CD8-positive, alpha-beta memory T cell (primary cell): ENCODE results near the gene EZH2. TPM values are rescaled to one million over a fixed set of nuclear protein-coding genes. Genes with fewer than 3 reads are reported as not detected.

Experiments
- CTCF ChIA-PET: fragments of 350-600 bp; sonication (Branson Sonifier 250); formaldehyde crosslinking; loops from one replicate; lab custom pipeline; 2021; ENCODE audit warnings: antibody characterized with exemption; lab: Charles Lee
- POLR2A ChIA-PET: fragments of 350-600 bp; sonication (Branson Sonifier 250); formaldehyde crosslinking; loops from one replicate; lab custom pipeline; 2021; ENCODE audit warnings: antibody characterized with exemption; lab: Charles Lee
- DNase-seq, 5 donors: peaks; one replicate each; pipeline versions ENCODE4 v3.0.0 to v3.0.0-alpha.2; 2020 to 2022; ENCODE audit warnings: mixed read lengths in 1 of 5
- H3K27ac ChIP-seq: one replicate; pipeline ENCODE4 v1.7.0; 2013; ENCODE audit warnings: low read depth, mild to moderate bottlenecking, low read length, moderate library complexity
- H3K27me3 ChIP-seq: 2 replicates; pipeline ENCODE4 v1.7.0; 2013; ENCODE audit warnings: low read length, mild to moderate bottlenecking; ENCODE audit not compliant: insufficient read depth, poor library complexity, severe bottlenecking
- H3K36me3 ChIP-seq: 2 replicates; pipeline ENCODE4 v1.7.0; 2013; ENCODE audit warnings: mild to moderate bottlenecking, low read length, moderate library complexity; ENCODE audit not compliant: insufficient read depth
- H3K4me1 ChIP-seq: 2 replicates; pipeline ENCODE4 v1.7.0; 2013; ENCODE audit warnings: mild to moderate bottlenecking, low read length, moderate library complexity; ENCODE audit not compliant: insufficient read depth
- H3K4me3 ChIP-seq: 2 replicates; pipeline ENCODE4 v1.7.0; 2013; ENCODE audit warnings: mild to moderate bottlenecking, low read length
- H3K9me3 ChIP-seq: 2 replicates; pipeline ENCODE4 v1.7.0; 2013; ENCODE audit warnings: mild to moderate bottlenecking, low read length
- H3K27ac Mint-ChIP-seq, 8 donors: one replicate each; pipeline ENCODE4 v1.8.0; 2020 to 2021; ENCODE audit warnings: mixed read lengths in 8 of 8, mild to moderate bottlenecking in 6 of 8, inconsistent platforms in 3 of 8, moderate library complexity in 3 of 8
- H3K27me3 Mint-ChIP-seq, 2 donors: one replicate each; pipeline ENCODE4 v1.8.0; 2020 to 2021; ENCODE audit warnings: mixed read lengths in 2 of 2, mild to moderate bottlenecking in 1 of 2, moderate library complexity in 1 of 2
- H3K36me3 Mint-ChIP-seq, 3 donors: one replicate each; pipeline ENCODE4 v1.8.0; 2020 to 2021; ENCODE audit warnings: mixed read lengths in 3 of 3, inconsistent platforms in 1 of 3, mild to moderate bottlenecking in 1 of 3
- H3K4me1 Mint-ChIP-seq, 3 donors: one replicate each; pipeline ENCODE4 v1.8.0; 2020 to 2021; ENCODE audit warnings: mixed read lengths in 3 of 3, inconsistent platforms in 1 of 3, mild to moderate bottlenecking in 1 of 3
- H3K4me3 Mint-ChIP-seq, 7 donors: one replicate each; pipeline ENCODE4 v1.8.0; 2020 to 2021; ENCODE audit warnings: mixed read lengths in 7 of 7, mild to moderate bottlenecking in 6 of 7, moderate library complexity in 4 of 7, inconsistent platforms in 2 of 7
- H3K9me3 Mint-ChIP-seq, 5 donors: one replicate each; pipeline ENCODE4 v1.8.0; 2020 to 2022; ENCODE audit warnings: mixed read lengths in 5 of 5, mild to moderate bottlenecking in 3 of 5, moderate library complexity in 2 of 5, inconsistent platforms in 1 of 5
- polyA plus RNA-seq: library from polyadenylated mRNA; unstranded; fragments of 300-500 nt; fragmentation: Illumina TruSeq; gene quantifications from one replicate; pipeline ENCODE4 v1.2.3, GENCODE V29; 2021
- total RNA-seq, 2 experiments: library from RNA; stranded (reverse); gene quantifications; one replicate each; pipeline ENCODE4 v1.2.3, GENCODE V29; 2021

EZH2 gene
- total and polyA plus RNA-seq, 3 experiments from 2014 or later, result 4.8 to 125 (median 123) TPM

GRCh38 chr7:148790850-148791249 is 93.2 kb downstream of the EZH2 start:
- Mint-ChIP-seq H3K4me1 (no peaks in the 10 kb centered on the region), H3K9me3 (no peaks in the 10 kb centered on the region), H3K27ac (no peak overlapping the region), H3K36me3 (peaks cover 11 to 91% (median 29%) of the 10 kb centered on the region in 3 donors), H3K4me3 (no peak overlapping the region), H3K27me3 (no peaks in the 10 kb centered on the region)
- POLR2A ChIA-PET, result no interaction called here
- Histone ChIP-seq H3K27me3 (no peaks in the 10 kb centered on the region), H3K9me3 (no peaks in the 10 kb centered on the region), H3K27ac (no peak overlapping the region), H3K36me3 (peaks cover 73% of the 10 kb centered on the region), H3K4me3 (no peak overlapping the region), H3K4me1 (no peaks in the 10 kb centered on the region)
- CTCF ChIA-PET, result no interaction called here
- no peak for DNase-seq

- ChIA-PET CTCF (no interaction called here), POLR2A (no interaction called here)
- H3K36me3 Mint-ChIP-seq, result peaks cover 11 to 93% (median 29%) of the 10 kb centered on the region in 3 donors
Measured at GRCh38 chr7:148790131-148790726, 93.9 kb downstream of the EZH2 start.

GRCh38 chr7:148789220-148789619 is 94.9 kb downstream of the EZH2 start:
- DNase-seq, result no peak
- Mint-ChIP-seq H3K27ac (peak overlapping the region in 1 of 8 donors; percentile 38), H3K4me3 (no peak overlapping the region), H3K4me1 (peaks cover 0 to under 1% (median 0%) of the 10 kb centered on the region in 3 donors), H3K27me3 (no peaks in the 10 kb centered on the region), H3K36me3 (peaks cover 11 to 95% (median 29%) of the 10 kb centered on the region in 3 donors), H3K9me3 (no peaks in the 10 kb centered on the region)
- ChIA-PET POLR2A (no interaction called here), CTCF (no interaction called here)
- Histone ChIP-seq H3K36me3 (peaks cover 67% of the 10 kb centered on the region), H3K4me3 (no peak overlapping the region), H3K27ac (no peak overlapping the region), H3K9me3 (no peaks in the 10 kb centered on the region), H3K4me1 (no peaks in the 10 kb centered on the region), H3K27me3 (no peaks in the 10 kb centered on the region)

More at GRCh38 chr7:148790131-148790726, 93.9 kb downstream of the EZH2 start:
- no peak for DNase-seq
- H3K27me3 ChIP-seq, result no peaks in the 10 kb centered on the region
- H3K9me3 Mint-ChIP-seq, result no peaks in the 10 kb centered on the region
- no peak overlapping the region for H3K27ac ChIP-seq
- no peaks in the 10 kb centered on the region for H3K4me1 Mint-ChIP-seq
- peaks cover 71% of the 10 kb centered on the region for H3K36me3 ChIP-seq
- no peaks in the 10 kb centered on the region for H3K4me1 ChIP-seq
- no peak overlapping the region for H3K4me3 ChIP-seq
- H3K27me3 Mint-ChIP-seq, result no peaks in the 10 kb centered on the region
- H3K9me3 ChIP-seq, result no peaks in the 10 kb centered on the region
- H3K4me3 Mint-ChIP-seq, result no peak overlapping the region
- H3K27ac Mint-ChIP-seq, result no peak overlapping the region

- Histone ChIP-seq H3K9me3 (no peaks in the 10 kb centered on the region), H3K27me3 (no peaks in the 10 kb centered on the region), H3K4me3 (no peak overlapping the region), H3K27ac (no peak overlapping the region), H3K4me1 (no peaks in the 10 kb centered on the region), H3K36me3 (peaks cover 55% of the 10 kb centered on the region)
- H3K4me3 Mint-ChIP-seq, result no peak overlapping the region
- H3K4me1 Mint-ChIP-seq, result peaks cover 0 to 7% (median 0%) of the 10 kb centered on the region in 3 donors
- ChIA-PET POLR2A (no interaction called here), CTCF (interaction anchor here (1.3 kb wide), 1 partner anchor 179 kb away, joined by 4 read pairs; no protein-coding TSS in a partner anchor)
- DNase-seq, result no peak
- H3K27ac Mint-ChIP-seq, result peak overlapping the region in 1 of 8 donors; percentile 56
- H3K9me3 Mint-ChIP-seq, result no peaks in the 10 kb centered on the region
- peaks cover 17 to 93% (median 28%) of the 10 kb centered on the region in 3 donors for H3K36me3 Mint-ChIP-seq
- H3K27me3 Mint-ChIP-seq, result no peaks in the 10 kb centered on the region
Measured at GRCh38 chr7:148787571-148788295, 96.4 kb downstream of the EZH2 start.

GRCh38 chr7:148783801-148784527 is 100.1 kb downstream of the EZH2 start:
- peaks cover 44% of the 10 kb centered on the region for H3K36me3 ChIP-seq
- Mint-ChIP-seq H3K9me3 (no peaks in the 10 kb centered on the region), H3K27ac (no peak overlapping the region), H3K27me3 (no peaks in the 10 kb centered on the region), H3K4me3 (no peak overlapping the region), H3K36me3 (peaks cover 13 to 85% (median 25%) of the 10 kb centered on the region in 3 donors), H3K4me1 (peaks cover 0 to 7% (median 7%) of the 10 kb centered on the region in 3 donors)
- ChIA-PET CTCF (no interaction called here), POLR2A (no interaction called here)
- H3K4me1 ChIP-seq, result no peaks in the 10 kb centered on the region
- H3K27ac ChIP-seq, result no peak overlapping the region
- no peak overlapping the region for H3K4me3 ChIP-seq
- H3K9me3 ChIP-seq, result no peaks in the 10 kb centered on the region
- no peak for DNase-seq
- no peaks in the 10 kb centered on the region for H3K27me3 ChIP-seq

GRCh38 chr7:148782757-148783456 is 101.2 kb downstream of the EZH2 start:
- peaks cover 0 to 7% (median 7%) of the 10 kb centered on the region in 3 donors for H3K4me1 Mint-ChIP-seq
- H3K9me3 ChIP-seq, result no peaks in the 10 kb centered on the region
- H3K27ac ChIP-seq, result no peak overlapping the region
- peaks cover 6 to 85% (median 28%) of the 10 kb centered on the region in 3 donors for H3K36me3 Mint-ChIP-seq
- no peaks in the 10 kb centered on the region for H3K27me3 ChIP-seq
- H3K27ac Mint-ChIP-seq, result no peak overlapping the region
- H3K27me3 Mint-ChIP-seq, result no peaks in the 10 kb centered on the region
- H3K9me3 Mint-ChIP-seq, result no peaks in the 10 kb centered on the region
- peaks cover 39% of the 10 kb centered on the region for H3K36me3 ChIP-seq
- no peak overlapping the region for H3K4me3 Mint-ChIP-seq
- H3K4me1 ChIP-seq, result no peaks in the 10 kb centered on the region
- DNase-seq, result no peak
- CTCF ChIA-PET, result interaction anchor here (0.5 kb wide), 1 partner anchor 459 kb away, joined by 3 read pairs; no protein-coding TSS in a partner anchor
- no peak overlapping the region for H3K4me3 ChIP-seq
- POLR2A ChIA-PET, result no interaction called here

- ChIA-PET POLR2A (interaction anchor here (1.3 kb wide), 1 partner anchor 76 kb away, joined by 3 read pairs; no protein-coding TSS in a partner anchor), CTCF (interaction anchor here (1.4 to 1.7 kb wide), 2 partner anchors 10 to 188 kb away, joined by 3 to 5 read pairs; no protein-coding TSS in a partner anchor)
- Mint-ChIP-seq H3K4me3 (no peak overlapping the region), H3K27ac (peak overlapping the region in 5 of 8 donors; percentile 13 to 88 (median 32)), H3K27me3 (no peaks in the 10 kb centered on the region), H3K4me1 (peaks cover 37 to 47% (median 40%) of the 10 kb centered on the region in 3 donors), H3K36me3 (peaks cover 0 to 65% (median 13%) of the 10 kb centered on the region in 3 donors), H3K9me3 (no peaks in the 10 kb centered on the region)
- Histone ChIP-seq H3K4me1 (peaks cover 23% of the 10 kb centered on the region), H3K4me3 (no peak overlapping the region), H3K9me3 (no peaks in the 10 kb centered on the region), H3K36me3 (peaks cover 11% of the 10 kb centered on the region), H3K27me3 (no peaks in the 10 kb centered on the region), H3K27ac (no peak overlapping the region)
- DNase-seq, result no peak
Measured at GRCh38 chr7:148774471-148774870, 109.6 kb downstream of the EZH2 start.
